Neural progenitor cell (in vitro differentiated cells): Measurements from ENCODE around the gene SEPTIN12. TPM values are rescaled to one million over a fixed set of nuclear protein-coding genes. Genes with fewer than 3 reads are reported as not detected.
A peak's percentile ranks its signal among the peaks of the same experiment; 100 is the strongest.

Experiments used
- DNase-seq: peaks from one replicate; pipeline ENCODE4 v3.0.0-alpha.2; 2016; ENCODE audit warnings: low spot score
- H2AFZ ChIP-seq: fragments of 200-600 bp; sonication (generic); replicated peaks from 2 replicates; pipeline ENCODE4 v1.6.1; 2016; ENCODE audit warnings: antibody characterized with exemption
- H3F3A ChIP-seq: fragments of 200-600 bp; sonication (generic); 2 replicates; pipeline ENCODE4 v1.6.1; 2016; ENCODE audit warnings: antibody characterized with exemption, low read depth
- H3K27ac ChIP-seq: fragments of 200-600 bp; sonication (generic); 2 replicates; pipeline ENCODE4 v1.5.1; 2016; ENCODE audit warnings: mild to moderate bottlenecking
- H3K27me3 ChIP-seq: fragments of 200-600 bp; sonication (generic); 2 replicates; pipeline ENCODE4 v1.6.1; 2016; ENCODE audit warnings: mild to moderate bottlenecking, moderate library complexity
- H3K36me3 ChIP-seq: fragments of 200-600 bp; sonication (generic); 2 replicates; pipeline ENCODE4 v1.5.1; 2016
- H3K4me1 ChIP-seq: fragments of 200-600 bp; sonication (generic); 2 replicates; pipeline ENCODE4 v1.6.1; 2016; ENCODE audit warnings: mixed run types
- H3K4me2 ChIP-seq: fragments of 200-600 bp; sonication (generic); 2 replicates; pipeline ENCODE4 v1.6.1; 2016
- H3K4me3 ChIP-seq: fragments of 200-600 bp; sonication (generic); 2 replicates; pipeline ENCODE4 v1.5.1; 2016
- H3K79me2 ChIP-seq: fragments of 200-600 bp; sonication (generic); 2 replicates; pipeline ENCODE4 v1.6.1; 2016; ENCODE audit warnings: low read depth
- H3K9ac ChIP-seq: fragments of 200-600 bp; sonication (generic); 2 replicates; pipeline ENCODE4 v1.6.1; 2016
- H3K9me3 ChIP-seq: fragments of 200-600 bp; sonication (generic); 2 replicates; pipeline ENCODE4 v1.5.1; 2016; ENCODE audit warnings: low read depth
- H4K20me1 ChIP-seq: fragments of 200-600 bp; sonication (generic); 2 replicates; pipeline ENCODE4 v1.6.1; 2016; ENCODE audit warnings: low read depth
- H3K27ac Mint-ChIP-seq: 3 replicates; pipeline ENCODE4 v1.8.0; 2021; ENCODE audit warnings: mixed read lengths
- H3K27me3 Mint-ChIP-seq: 2 replicates; pipeline ENCODE4 v1.8.0; 2022; ENCODE audit warnings: low read depth, mild to moderate bottlenecking, inconsistent platforms, moderate library complexity, mixed read lengths; ENCODE audit not compliant: insufficient read depth
- H3K36me3 Mint-ChIP-seq: 3 replicates; pipeline ENCODE4 v1.8.0; 2021; ENCODE audit warnings: mixed read lengths
- H3K4me1 Mint-ChIP-seq: 3 replicates; pipeline ENCODE4 v1.8.0; 2021; ENCODE audit warnings: mixed read lengths
- H3K4me3 Mint-ChIP-seq: 3 replicates; pipeline ENCODE4 v1.8.0; 2021; ENCODE audit warnings: mild to moderate bottlenecking, moderate library complexity, mixed read lengths
- H3K9me3 Mint-ChIP-seq: 3 replicates; pipeline ENCODE4 v1.8.0; 2020; ENCODE audit warnings: mixed read lengths
- EZH2 ChIP-seq: fragments of 200-600 bp; sonication (generic); IDR thresholded peaks from 2 replicates; pipeline ENCODE4 v1.6.1; 2017; ENCODE audit warnings: antibody characterized with exemption, mild to moderate bottlenecking, moderate library complexity
- EZH2phosphoT487 ChIP-seq: fragments of 200-600 bp; sonication (generic); IDR thresholded peaks from 2 replicates; pipeline ENCODE4 v1.6.1; 2017; ENCODE audit warnings: antibody characterized with exemption
- total RNA-seq: library from RNA; depleted of rRNA; stranded (reverse); fragments of >200 nt; gene quantifications from 2 replicates; pipeline ENCODE4 v1.2.3, GENCODE V29; 2015; ENCODE audit warnings: low replicate concordance
- TF ChIP-seq, protein P1 (sequence below): fragments of 200-600 bp; sonication (generic); IDR thresholded peaks from 2 replicates; pipeline ENCODE4 v1.5.1; 2017; ENCODE audit warnings: antibody characterized with exemption, mild to moderate bottlenecking

The SEPTIN12 gene
- total RNA-seq, 1 donor from 2014 or later: not detected

DNA sequence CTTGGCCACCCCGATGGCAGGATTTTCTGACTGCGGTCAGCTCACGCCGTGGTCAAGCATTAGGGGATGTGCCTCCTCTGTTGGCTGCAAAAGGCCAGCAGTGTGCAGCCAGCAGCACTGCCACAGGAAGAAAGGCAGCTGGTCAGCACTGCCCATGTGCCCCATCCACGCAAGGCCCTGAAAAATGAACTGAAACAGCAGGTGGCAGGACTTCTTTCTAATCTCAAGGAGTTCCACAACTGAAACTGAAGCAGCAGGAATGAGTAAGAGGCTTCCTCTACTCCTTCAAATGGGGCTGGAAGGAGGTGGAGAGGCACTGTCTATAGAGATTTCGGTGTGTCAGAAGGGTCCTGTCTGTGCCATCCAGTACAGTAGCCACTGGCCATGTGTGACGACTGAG, 24.4 kb downstream of the SEPTIN12 start:
- H3K9me3 ChIP-seq: no peaks in the 10 kb centered on the region
- peaks cover 5% of the 10 kb centered on the region for H3K36me3 Mint-ChIP-seq

DNA sequence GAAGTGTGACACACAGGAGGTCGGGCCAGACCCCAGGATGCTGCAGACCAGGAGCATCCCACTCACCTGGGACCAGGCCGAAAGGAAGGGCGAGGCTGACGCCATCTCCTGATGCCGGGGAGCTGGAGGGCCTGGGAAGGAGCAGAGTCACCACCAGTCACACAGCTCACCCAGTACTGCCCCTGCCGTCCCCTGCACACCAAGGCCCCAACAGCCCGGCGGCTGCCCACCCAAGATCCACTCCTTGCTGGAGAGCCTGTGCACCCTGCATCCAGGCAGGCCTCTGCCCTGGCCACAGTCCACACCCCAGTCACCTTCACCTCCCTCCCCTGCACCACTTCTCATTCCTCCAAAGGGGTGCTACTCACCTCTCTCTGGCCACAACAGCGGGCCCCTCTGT, 25.9 kb downstream of the SEPTIN12 start:
- no peak for DNase-seq
- Mint-ChIP-seq H3K4me1 (peaks cover 7% of the 10 kb centered on the region), H3K27me3 (peaks cover 4% of the 10 kb centered on the region), H3K4me3 (no peak overlapping the region), H3K27ac (no peak overlapping the region), H3K9me3 (no peaks in the 10 kb centered on the region), H3K36me3 (peaks cover 5% of the 10 kb centered on the region)
- Histone ChIP-seq H2AFZ (no peak overlapping the region), H3K27ac (no peak overlapping the region), H3K4me2 (no peak overlapping the region), H3K4me3 (no peak overlapping the region), H3K9me3 (no peaks in the 10 kb centered on the region), H4K20me1 (no peaks in the 10 kb centered on the region), H3K9ac (no peak overlapping the region), H3K79me2 (peaks cover 17% of the 10 kb centered on the region), H3F3A (peaks cover under 1% of the 10 kb centered on the region), H3K4me1 (no peaks in the 10 kb centered on the region), H3K36me3 (no peaks in the 10 kb centered on the region), H3K27me3 (no peaks in the 10 kb centered on the region)
- no peak for TF ChIP-seq EZH2
- TF ChIP-seq, protein P1, sequence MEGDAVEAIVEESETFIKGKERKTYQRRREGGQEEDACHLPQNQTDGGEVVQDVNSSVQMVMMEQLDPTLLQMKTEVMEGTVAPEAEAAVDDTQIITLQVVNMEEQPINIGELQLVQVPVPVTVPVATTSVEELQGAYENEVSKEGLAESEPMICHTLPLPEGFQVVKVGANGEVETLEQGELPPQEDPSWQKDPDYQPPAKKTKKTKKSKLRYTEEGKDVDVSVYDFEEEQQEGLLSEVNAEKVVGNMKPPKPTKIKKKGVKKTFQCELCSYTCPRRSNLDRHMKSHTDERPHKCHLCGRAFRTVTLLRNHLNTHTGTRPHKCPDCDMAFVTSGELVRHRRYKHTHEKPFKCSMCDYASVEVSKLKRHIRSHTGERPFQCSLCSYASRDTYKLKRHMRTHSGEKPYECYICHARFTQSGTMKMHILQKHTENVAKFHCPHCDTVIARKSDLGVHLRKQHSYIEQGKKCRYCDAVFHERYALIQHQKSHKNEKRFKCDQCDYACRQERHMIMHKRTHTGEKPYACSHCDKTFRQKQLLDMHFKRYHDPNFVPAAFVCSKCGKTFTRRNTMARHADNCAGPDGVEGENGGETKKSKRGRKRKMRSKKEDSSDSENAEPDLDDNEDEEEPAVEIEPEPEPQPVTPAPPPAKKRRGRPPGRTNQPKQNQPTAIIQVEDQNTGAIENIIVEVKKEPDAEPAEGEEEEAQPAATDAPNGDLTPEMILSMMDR: no peak
- no peak for TF ChIP-seq EZH2phosphoT487

More for the DNA sequence above, 24.4 kb downstream of the SEPTIN12 start:
- Histone ChIP-seq H3K4me1 (no peaks in the 10 kb centered on the region), H3K79me2 (peaks cover 17% of the 10 kb centered on the region), H3K36me3 (no peaks in the 10 kb centered on the region), H3K9ac (no peak overlapping the region), H3K27me3 (no peaks in the 10 kb centered on the region), H3K4me3 (no peak overlapping the region), H3K27ac (no peak overlapping the region), H4K20me1 (no peaks in the 10 kb centered on the region), H3K4me2 (no peak overlapping the region), H2AFZ (no peak overlapping the region), H3F3A (peaks cover 14% of the 10 kb centered on the region)
- Mint-ChIP-seq H3K4me1 (peaks cover 17% of the 10 kb centered on the region), H3K4me3 (peak overlapping the region; percentile 27), H3K9me3 (no peaks in the 10 kb centered on the region), H3K27ac (no peak overlapping the region), H3K27me3 (peaks cover 3% of the 10 kb centered on the region)
- no peak for TF ChIP-seq EZH2phosphoT487
- no peak for TF ChIP-seq EZH2
- TF ChIP-seq, protein P1: no peak
- DNase-seq: no peak

DNA sequence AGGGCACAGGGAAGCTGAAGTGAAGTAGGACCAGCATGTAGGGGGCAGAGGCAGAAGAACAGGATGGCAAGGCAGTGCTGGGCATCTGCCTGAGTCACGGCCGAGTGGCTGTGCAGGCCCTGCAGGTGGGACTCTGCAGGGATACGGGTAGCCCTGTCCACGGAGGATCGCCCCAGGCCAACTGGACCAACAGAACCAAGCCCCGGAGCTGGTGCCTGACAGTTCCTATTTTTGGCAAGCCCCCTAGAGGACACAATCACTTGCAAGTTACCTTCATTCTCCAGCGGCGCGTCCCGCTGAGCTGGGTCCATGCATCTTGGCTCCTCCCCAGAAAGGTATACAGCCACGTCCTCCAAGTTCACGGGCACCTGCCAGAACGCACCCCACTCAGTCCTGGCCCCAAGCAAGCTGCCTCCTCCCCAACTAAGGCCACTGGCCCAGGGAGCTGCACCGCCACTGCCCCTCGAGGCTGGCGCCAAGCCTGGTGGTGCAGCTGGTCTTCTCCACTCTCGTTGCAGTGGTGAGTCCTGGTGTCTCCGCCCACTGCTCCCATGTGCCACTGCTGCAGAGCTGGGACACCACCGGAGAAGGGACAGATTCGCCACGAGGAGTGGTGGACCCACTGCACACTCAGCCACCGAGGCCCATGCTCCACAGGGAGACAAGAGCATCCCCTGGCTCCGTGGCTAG, 27.8 kb downstream of the SEPTIN12 start:
- Mint-ChIP-seq H3K36me3 (peaks cover 14% of the 10 kb centered on the region), H3K9me3 (peaks cover 6% of the 10 kb centered on the region), H3K4me1 (no peaks in the 10 kb centered on the region), H3K4me3 (no peak overlapping the region), H3K27ac (no peak overlapping the region), H3K27me3 (peaks cover 9% of the 10 kb centered on the region)
- Histone ChIP-seq H3K36me3 (peaks cover 5% of the 10 kb centered on the region), H3K9me3 (no peaks in the 10 kb centered on the region), H3K9ac (no peak overlapping the region), H3K4me1 (no peaks in the 10 kb centered on the region), H3K27ac (no peak overlapping the region), H3K79me2 (peaks cover 9% of the 10 kb centered on the region), H3K4me3 (no peak overlapping the region), H4K20me1 (no peaks in the 10 kb centered on the region), H2AFZ (no peak overlapping the region), H3K4me2 (no peak overlapping the region), H3K27me3 (no peaks in the 10 kb centered on the region), H3F3A (no peaks in the 10 kb centered on the region)
- TF ChIP-seq, protein P1: no peak
- TF ChIP-seq EZH2phosphoT487 (no peak), EZH2 (no peak)
- DNase-seq: no peak
